ACC112 (cell line): Measurements from ENCODE around the gene PVRIG.
"Not testable (repeated sequence)": the region's sequence is repeated elsewhere in the genome, so short reads cannot be mapped to it uniquely, and the experiment has no call there.

Experiments
- H2AFZ ChIP-seq: fragments of 200-600 bp; sonication (generic); one replicate; pipeline ENCODE4 v1.6.0; 2017; ENCODE audit warnings: antibody characterized with exemption, low read length; ENCODE audit not compliant: unreplicated experiment
- H3K27ac ChIP-seq: fragments of 200-600 bp; sonication (generic); 2 replicates; pipeline ENCODE4 v1.5.1; 2014; ENCODE audit warnings: low read depth, mild to moderate bottlenecking, antibody characterized with exemption, low read length, moderate library complexity
- H3K27me3 ChIP-seq: fragments of 200-600 bp; sonication (generic); 2 replicates; pipeline ENCODE4 v1.6.1; 2014; ENCODE audit warnings: mild to moderate bottlenecking, antibody characterized with exemption, low read length, moderate library complexity, mixed read lengths; ENCODE audit not compliant: insufficient read depth
- H3K36me3 ChIP-seq: fragments of 200-600 bp; sonication (generic); 2 replicates; pipeline ENCODE4 v1.6.1; 2016; ENCODE audit warnings: mild to moderate bottlenecking, antibody characterized with exemption, low read length, moderate library complexity, mixed read lengths; ENCODE audit not compliant: insufficient read depth
- H3K4me1 ChIP-seq: fragments of 200-600 bp; sonication (generic); one replicate; pipeline ENCODE4 v1.6.1; 2016; ENCODE audit warnings: low read length, mixed read lengths; ENCODE audit not compliant: insufficient read depth, unreplicated experiment, control insufficient read depth
- H3K4me3 ChIP-seq: fragments of 200-600 bp; sonication (generic); 2 replicates; pipeline ENCODE4 v1.5.1; 2014; ENCODE audit warnings: mild to moderate bottlenecking, low read depth, low read length
- H3K79me2 ChIP-seq: fragments of 200-600 bp; sonication (generic); one replicate; pipeline ENCODE4 v1.6.0; 2016; ENCODE audit warnings: low read length; ENCODE audit not compliant: control insufficient read depth, unreplicated experiment, insufficient read depth

The PVRIG gene

GRCh38 chr7:100214356-100214755, 5.4 kb upstream of the PVRIG start:
- not testable (repeated sequence) for H3K4me1 ChIP-seq, H2AFZ ChIP-seq, H3K27me3 ChIP-seq, H3K4me3 ChIP-seq, H3K27ac ChIP-seq, H3K79me2 ChIP-seq, H3K36me3 ChIP-seq

DNA sequence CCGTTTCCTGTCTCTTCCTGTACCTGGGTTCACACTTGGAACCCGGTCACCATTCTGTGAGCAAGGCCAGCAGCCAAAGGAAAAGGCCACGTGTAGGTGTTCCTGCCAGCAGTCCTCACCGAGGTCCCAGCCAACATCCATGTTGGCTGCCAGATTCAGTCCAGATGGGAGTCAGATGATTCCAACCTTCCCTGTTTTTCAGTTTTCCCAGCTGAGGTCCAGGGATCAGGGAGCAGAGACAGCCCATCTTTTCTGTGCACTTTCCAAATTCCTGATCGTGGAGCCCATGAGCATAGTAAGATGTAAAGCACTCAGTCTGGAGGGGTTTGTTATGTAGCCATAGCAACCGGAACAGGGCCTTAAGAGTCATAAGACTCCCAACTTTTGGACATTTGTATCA, 3.9 kb upstream of the PVRIG start:
- Histone ChIP-seq H3K36me3 (no peaks in the 10 kb centered on the region), H3K4me1 (no peaks in the 10 kb centered on the region), H3K27me3 (no peaks in the 10 kb centered on the region), H3K4me3 (no peak overlapping the region), H2AFZ (no peak overlapping the region), H3K79me2 (no peaks in the 10 kb centered on the region), H3K27ac (no peak overlapping the region)

DNA sequence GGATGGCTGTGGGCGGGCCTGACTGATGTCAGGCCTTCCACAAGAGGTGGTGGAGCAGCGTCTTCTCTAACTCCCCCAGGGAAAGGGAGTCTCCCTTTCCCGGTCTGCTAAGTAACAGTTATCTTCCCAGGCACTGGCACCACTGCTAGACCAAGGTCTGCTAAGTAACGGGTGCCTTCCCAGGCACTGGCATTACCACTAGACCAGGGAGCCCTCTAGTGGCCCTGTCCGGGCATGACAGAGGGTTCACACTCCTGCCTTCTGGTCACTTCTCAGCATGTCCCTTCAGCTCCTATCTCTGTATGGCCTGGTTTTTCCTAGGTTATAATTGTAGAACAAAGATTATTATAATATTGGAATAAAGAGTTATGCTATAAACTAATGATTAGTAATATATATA, 1.8 kb upstream of the PVRIG start:
- H3K27ac ChIP-seq, H3K4me1 ChIP-seq, H3K4me3 ChIP-seq, H3K36me3 ChIP-seq, H2AFZ ChIP-seq, H3K79me2 ChIP-seq, H3K27me3 ChIP-seq: not testable (repeated sequence)

GRCh38 chr7:100219271-100219737, 445 bp upstream of the PVRIG start:
- Histone ChIP-seq H3K36me3 (no peaks in the 10 kb centered on the region), H2AFZ (no peak overlapping the region), H3K79me2 (no peaks in the 10 kb centered on the region), H3K4me1 (no peaks in the 10 kb centered on the region), H3K4me3 (no peak overlapping the region), H3K27me3 (no peaks in the 10 kb centered on the region), H3K27ac (no peak overlapping the region)

DNA sequence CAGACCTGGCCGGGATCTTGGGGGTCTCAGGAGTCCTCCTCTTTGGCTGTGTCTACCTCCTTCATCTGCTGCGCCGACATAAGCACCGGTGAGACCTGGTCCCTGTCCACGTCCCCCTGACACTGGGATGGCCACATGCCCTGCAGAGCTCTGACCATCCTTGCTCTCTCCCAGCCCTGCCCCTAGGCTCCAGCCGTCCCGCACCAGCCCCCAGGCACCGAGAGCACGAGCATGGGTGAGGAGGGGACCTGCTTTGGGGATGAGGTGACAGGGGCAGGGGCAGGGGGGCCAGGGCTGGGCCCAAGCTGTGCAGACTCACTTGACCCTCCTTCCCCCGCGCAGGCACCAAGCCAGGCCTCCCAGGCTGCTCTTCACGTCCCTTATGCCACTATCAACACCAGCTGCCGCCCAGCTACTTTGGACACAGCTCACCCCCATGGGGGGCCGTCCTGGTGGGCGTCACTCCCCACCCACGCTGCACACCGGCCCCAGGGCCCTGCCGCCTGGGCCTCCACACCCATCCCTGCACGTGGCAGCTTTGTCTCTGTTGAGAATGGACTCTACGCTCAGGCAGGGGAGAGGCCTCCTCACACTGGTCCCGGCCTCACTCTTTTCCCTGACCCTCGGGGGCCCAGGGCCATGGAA, 959 bp downstream of the PVRIG start:
- Histone ChIP-seq H3K27me3 (no peaks in the 10 kb centered on the region), H2AFZ (no peak overlapping the region), H3K79me2 (no peaks in the 10 kb centered on the region), H3K4me3 (no peak overlapping the region), H3K4me1 (no peaks in the 10 kb centered on the region), H3K27ac (no peak overlapping the region), H3K36me3 (no peaks in the 10 kb centered on the region)

- H2AFZ ChIP-seq: no peak overlapping the region
- H3K4me1 ChIP-seq: no peaks in the 10 kb centered on the region
- no peaks in the 10 kb centered on the region for H3K27me3 ChIP-seq
- H3K36me3 ChIP-seq: no peaks in the 10 kb centered on the region
- H3K79me2 ChIP-seq: no peaks in the 10 kb centered on the region
- H3K27ac ChIP-seq: no peak overlapping the region
- H3K4me3 ChIP-seq: no peak overlapping the region
Measured at GRCh38 chr7:100221231-100221718, 1.5 kb downstream of the PVRIG start.

GRCh38 chr7:100221767-100222444, 2.2 kb downstream of the PVRIG start:
- no peaks in the 10 kb centered on the region for H3K36me3 ChIP-seq
- H3K79me2 ChIP-seq: no peaks in the 10 kb centered on the region
- H3K4me1 ChIP-seq: no peaks in the 10 kb centered on the region
- no peak overlapping the region for H3K27ac ChIP-seq
- H3K27me3 ChIP-seq: no peaks in the 10 kb centered on the region
- no peak overlapping the region for H3K4me3 ChIP-seq
- H2AFZ ChIP-seq: no peak overlapping the region

DNA sequence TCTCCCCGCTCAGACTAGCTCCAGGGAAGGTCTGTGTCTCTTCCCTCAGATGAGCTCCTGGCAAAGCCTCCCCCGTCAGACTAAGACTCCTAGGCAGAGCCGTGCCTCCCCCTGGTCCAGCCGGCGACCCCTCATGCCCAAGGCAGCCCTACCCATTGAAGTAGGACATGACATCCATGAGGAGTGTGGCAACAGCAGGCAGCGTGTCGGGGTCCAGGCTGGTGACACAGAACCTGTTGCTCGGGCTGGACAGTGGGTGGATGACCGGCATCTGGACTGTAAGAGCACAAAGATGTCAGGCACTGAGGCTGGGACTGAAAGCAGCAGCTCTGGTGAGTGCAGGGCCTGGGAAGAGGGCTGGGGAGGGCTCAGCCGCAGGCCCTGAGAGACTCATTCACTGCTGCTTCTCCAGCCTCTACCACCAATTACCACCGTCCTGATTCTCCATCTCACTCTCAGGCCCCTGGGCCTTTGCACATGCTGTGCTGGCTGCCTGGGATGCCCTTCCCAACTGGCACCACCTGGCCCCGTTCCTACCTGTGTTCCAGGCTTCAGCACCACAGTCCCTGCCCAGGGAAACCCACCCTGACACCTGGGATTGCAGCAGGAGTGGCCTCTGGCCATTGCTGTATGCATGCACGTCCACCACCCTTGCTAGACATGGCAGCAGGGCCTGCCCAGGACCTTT, 2.8 kb downstream of the PVRIG start:
- Histone ChIP-seq H2AFZ (no peak overlapping the region), H3K4me1 (no peaks in the 10 kb centered on the region), H3K79me2 (no peaks in the 10 kb centered on the region), H3K27me3 (no peaks in the 10 kb centered on the region), H3K27ac (no peak overlapping the region), H3K36me3 (no peaks in the 10 kb centered on the region), H3K4me3 (no peak overlapping the region)

GRCh38 chr7:100223376-100223927, 3.7 kb downstream of the PVRIG start:
- H3K27ac ChIP-seq, H3K79me2 ChIP-seq, H3K27me3 ChIP-seq, H3K36me3 ChIP-seq, H3K4me3 ChIP-seq, H2AFZ ChIP-seq, H3K4me1 ChIP-seq: not testable (repeated sequence)

DNA sequence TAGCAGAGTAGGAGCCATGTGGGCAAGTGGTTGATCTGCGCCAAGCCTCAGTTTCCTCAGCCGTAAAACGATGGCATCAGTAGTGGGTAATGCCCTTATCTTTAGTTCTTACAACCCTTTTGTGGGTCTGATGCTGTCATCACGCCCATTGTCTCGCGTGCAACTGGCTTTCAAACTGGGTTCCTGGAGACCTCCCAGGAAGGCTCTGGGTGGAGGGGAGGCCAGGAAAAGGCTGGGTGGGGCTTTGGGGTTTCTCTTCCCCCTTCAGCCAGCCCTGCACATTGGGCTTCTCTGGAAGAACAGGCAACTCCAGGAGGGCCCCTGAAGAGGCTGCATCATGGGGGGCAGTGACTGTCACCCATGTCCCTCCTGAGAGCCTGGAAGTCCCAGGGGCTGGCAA, 5.1 kb downstream of the PVRIG start:
- not testable (repeated sequence) for H3K4me1 ChIP-seq, H3K79me2 ChIP-seq, H3K36me3 ChIP-seq, H3K27me3 ChIP-seq, H3K4me3 ChIP-seq, H2AFZ ChIP-seq, H3K27ac ChIP-seq
